ENCODE data around the gene FBXO27. TPM values are rescaled to one million over a fixed set of nuclear protein-coding genes. Genes with fewer than 3 reads are reported as not detected.

The FBXO27 gene
- total RNA-seq, 1 donor from 2014 or later, result 20.9 TPM

DNA sequence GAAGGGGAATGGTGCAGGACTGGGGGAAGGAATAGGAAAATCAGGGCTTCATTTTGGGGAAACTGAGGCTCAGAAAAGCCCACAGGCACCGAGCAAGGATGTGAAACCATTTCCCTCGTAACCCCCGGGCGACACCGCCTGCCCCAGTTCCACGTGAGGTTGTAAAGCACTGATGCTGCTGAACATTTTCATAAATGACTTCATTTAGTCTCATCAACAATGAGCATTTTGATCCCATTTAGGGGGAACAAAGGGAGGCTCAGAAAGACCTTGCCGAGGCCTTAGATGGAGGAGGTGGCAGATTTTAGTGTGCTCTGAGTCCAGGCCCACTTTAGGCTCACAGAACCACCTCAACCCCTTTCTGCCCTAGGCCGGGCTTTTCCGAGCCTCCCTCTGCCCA lies 20.5 kb upstream of the FBXO27 start:
- Histone ChIP-seq H3K27me3 (ENCODE audit: low read depth) (peaks cover 28% of the 10 kb centered on the region), H3K9me3 (replicated peaks) (peaks cover 11% of the 10 kb centered on the region), H3K4me1 (no peaks in the 10 kb centered on the region), H3K27ac (replicated peaks) (no peak overlapping the region), H3K4me3 (no peak overlapping the region), H3K36me3 (no peaks in the 10 kb centered on the region)
- TF ChIP-seq, protein P1, sequence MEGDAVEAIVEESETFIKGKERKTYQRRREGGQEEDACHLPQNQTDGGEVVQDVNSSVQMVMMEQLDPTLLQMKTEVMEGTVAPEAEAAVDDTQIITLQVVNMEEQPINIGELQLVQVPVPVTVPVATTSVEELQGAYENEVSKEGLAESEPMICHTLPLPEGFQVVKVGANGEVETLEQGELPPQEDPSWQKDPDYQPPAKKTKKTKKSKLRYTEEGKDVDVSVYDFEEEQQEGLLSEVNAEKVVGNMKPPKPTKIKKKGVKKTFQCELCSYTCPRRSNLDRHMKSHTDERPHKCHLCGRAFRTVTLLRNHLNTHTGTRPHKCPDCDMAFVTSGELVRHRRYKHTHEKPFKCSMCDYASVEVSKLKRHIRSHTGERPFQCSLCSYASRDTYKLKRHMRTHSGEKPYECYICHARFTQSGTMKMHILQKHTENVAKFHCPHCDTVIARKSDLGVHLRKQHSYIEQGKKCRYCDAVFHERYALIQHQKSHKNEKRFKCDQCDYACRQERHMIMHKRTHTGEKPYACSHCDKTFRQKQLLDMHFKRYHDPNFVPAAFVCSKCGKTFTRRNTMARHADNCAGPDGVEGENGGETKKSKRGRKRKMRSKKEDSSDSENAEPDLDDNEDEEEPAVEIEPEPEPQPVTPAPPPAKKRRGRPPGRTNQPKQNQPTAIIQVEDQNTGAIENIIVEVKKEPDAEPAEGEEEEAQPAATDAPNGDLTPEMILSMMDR (IDR thresholded peaks at IDR 0.05; ENCODE audit: borderline replicate concordance), result no peak
- no peak for DNase-seq
- intact Hi-C loops (cut with micrococcal nuclease), result no loop called here

DNA sequence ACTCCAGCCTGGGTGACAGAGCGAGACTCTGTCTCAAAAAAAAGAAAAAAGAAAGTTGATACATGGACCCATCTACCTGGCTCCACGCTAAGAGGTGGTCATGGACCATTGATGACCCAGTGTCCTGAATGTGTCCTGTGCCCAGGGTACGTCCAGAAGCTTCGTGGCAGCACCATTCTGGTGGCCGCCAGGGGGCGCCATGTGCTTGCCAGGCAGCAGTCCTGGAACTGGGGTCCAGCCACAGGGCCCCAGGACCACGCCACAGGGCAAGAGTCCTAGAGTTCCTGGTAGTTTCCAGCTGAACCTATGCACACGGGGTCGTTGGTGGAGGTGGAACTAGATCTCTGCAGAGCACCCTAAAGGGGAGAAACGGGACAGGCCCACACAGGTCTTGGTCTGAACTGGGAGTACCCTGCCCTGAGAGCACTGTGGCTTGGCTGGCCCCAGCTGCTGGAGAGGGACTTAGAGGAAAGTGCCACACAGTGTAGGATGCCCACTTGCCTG lies 19.9 kb upstream of the FBXO27 start:
- no peak overlapping the region for H3K4me3 ChIP-seq

DNA sequence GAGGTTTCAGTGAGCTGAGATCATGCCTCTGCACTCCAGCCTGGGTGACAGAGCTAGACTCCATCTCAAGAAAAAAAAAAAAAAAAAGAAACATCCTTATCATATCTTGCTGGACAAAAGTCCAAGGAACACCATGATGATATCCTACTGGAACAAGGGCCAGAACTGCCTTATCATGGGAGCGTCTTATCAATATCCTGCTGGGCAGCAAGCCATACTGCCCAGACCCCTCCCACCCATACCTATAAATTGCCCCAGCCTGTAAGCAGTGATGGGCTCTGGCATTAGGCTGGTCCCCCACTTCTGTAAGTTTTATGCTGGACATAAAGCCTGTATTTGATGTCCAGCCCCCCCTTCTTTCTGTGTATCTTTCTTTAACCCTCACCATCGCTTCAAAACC lies 14.7 kb upstream of the FBXO27 start:
- H3K9me3 ChIP-seq (replicated peaks), result no peaks in the 10 kb centered on the region
- no peaks in the 10 kb centered on the region for H3K4me1 ChIP-seq

More for the DNA sequence above, 19.9 kb upstream of the FBXO27 start:
- intact Hi-C loops (cut with micrococcal nuclease), result no loop called here
- TF ChIP-seq, protein P1 (IDR thresholded peaks at IDR 0.05; ENCODE audit: borderline replicate concordance), result peak; percentile 74
- no peak overlapping the region for H3K27ac ChIP-seq (replicated peaks)
- H3K36me3 ChIP-seq, result no peaks in the 10 kb centered on the region
- DNase-seq, result peak; percentile 30
- H3K27me3 ChIP-seq (ENCODE audit: low read depth), result peaks cover 25% of the 10 kb centered on the region
- no peaks in the 10 kb centered on the region for H3K4me1 ChIP-seq
- H3K9me3 ChIP-seq (replicated peaks), result peaks cover 11% of the 10 kb centered on the region

DNA sequence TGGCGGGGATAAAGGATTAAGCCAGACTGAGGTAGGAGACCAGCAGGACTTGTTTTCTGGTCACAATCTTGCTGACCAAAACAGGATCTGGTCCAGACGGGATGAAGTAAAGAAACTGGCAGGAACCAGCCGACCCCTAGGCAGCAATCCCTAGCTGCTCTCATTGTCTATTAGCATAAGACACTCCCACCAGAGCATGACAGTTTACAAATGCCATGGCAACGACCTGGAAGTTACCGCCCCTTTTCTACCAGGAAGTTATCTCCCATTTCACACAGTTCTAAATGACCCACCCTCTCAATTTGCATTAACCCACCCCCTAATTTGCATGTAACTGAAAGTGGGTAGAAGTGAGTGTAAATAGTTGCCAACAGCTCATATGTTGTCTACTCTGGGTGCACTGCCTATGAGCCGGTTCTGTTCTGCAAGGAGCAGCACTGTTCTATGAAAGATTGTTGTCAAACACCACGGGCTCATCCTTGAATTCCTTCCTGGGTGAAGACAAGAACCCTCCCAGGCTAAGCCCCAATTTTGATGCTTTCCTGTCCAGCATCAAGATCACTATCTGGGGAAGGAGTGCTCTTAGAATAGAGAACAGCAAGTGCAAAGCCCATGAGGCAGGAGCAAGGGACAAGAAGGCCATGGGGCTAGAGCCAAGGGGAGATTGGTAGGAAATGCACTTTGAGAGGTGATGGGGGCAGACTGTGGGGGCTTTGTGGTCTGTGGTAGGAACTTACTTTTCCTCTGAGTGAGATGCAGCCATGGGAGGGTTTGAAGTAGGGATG lies 13.9 kb upstream of the FBXO27 start:
- intact Hi-C loops (cut with micrococcal nuclease), result no loop called here
- no peak for DNase-seq
- no peaks in the 10 kb centered on the region for H3K9me3 ChIP-seq (replicated peaks)
- H3K4me1 ChIP-seq, result no peaks in the 10 kb centered on the region
- no peaks in the 10 kb centered on the region for H3K36me3 ChIP-seq
- TF ChIP-seq, protein P1 (IDR thresholded peaks at IDR 0.05; ENCODE audit: borderline replicate concordance), result no peak
- H3K4me3 ChIP-seq, result no peak overlapping the region
- peaks cover 35% of the 10 kb centered on the region for H3K27me3 ChIP-seq (ENCODE audit: low read depth)
- H3K27ac ChIP-seq (replicated peaks), result no peak overlapping the region

More for the DNA sequence above, 14.7 kb upstream of the FBXO27 start:
- peaks cover 43% of the 10 kb centered on the region for H3K27me3 ChIP-seq (ENCODE audit: low read depth)
- intact Hi-C loops (cut with micrococcal nuclease), result no loop called here
- H3K27ac ChIP-seq (replicated peaks), result no peak overlapping the region
- no peak overlapping the region for H3K4me3 ChIP-seq
- no peaks in the 10 kb centered on the region for H3K36me3 ChIP-seq
- DNase-seq, result no peak
- TF ChIP-seq, protein P1 (IDR thresholded peaks at IDR 0.05; ENCODE audit: borderline replicate concordance), result no peak

DNA sequence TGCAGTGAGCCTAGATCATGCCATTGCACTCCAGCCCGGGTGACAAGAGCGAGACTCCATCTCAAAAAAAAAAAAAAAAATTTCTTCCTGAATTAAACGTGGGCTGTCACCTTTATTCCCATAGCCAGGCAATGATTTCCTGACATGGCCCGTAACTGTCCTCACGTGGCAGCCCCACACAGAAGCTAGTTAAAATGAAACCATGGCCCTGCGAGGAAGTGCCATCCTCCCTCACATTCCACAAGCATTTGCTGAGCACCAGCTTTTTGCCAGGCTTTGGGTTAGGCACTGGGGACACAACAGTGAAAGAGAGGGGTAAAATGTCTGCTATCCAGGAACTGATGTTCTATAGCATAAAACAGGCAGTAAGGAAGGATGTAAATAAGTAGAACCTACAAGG lies 13.2 kb upstream of the FBXO27 start:
- Histone ChIP-seq H3K4me1 (no peaks in the 10 kb centered on the region), H3K36me3 (no peaks in the 10 kb centered on the region), H3K4me3 (no peak overlapping the region), H3K27me3 (ENCODE audit: low read depth) (peaks cover 37% of the 10 kb centered on the region), H3K27ac (replicated peaks) (no peak overlapping the region), H3K9me3 (replicated peaks) (no peaks in the 10 kb centered on the region)
- DNase-seq, result no peak
- intact Hi-C loops (cut with micrococcal nuclease), result no loop called here
- TF ChIP-seq, protein P1 (IDR thresholded peaks at IDR 0.05; ENCODE audit: borderline replicate concordance), result no peak
